IMR-90 (cell line): ENCODE measurements around the gene UNC5B. TPM values are rescaled to one million over a fixed set of nuclear protein-coding genes. Genes with fewer than 3 reads are reported as not detected.

Experiments
- ATAC-seq: fragments of 200-7000 bp; cut with Tn5 transposase; 2 replicates; pipeline ENCODE4 v1.9.1; 2020; ENCODE audit warnings: low read depth, mild to moderate bottlenecking, moderate library complexity
- BruUV-seq: library from RNA; stranded (reverse); fragments of 400-500 nt; replicated peaks from 2 replicates; lab custom pipeline; 2021; lab: Mats Ljungman, UMichigan
- CTCF ChIA-PET: fragments of 300-600 bp; formaldehyde crosslinking; extraction: SDS; loops from one replicate; lab custom pipeline; 2021; ENCODE audit warnings: antibody characterized with exemption; lab: Yijun Ruan, JAX
- POLR2A ChIA-PET: fragments of 300-600 bp; sonication (Branson Sonifier 250); formaldehyde crosslinking; loops from one replicate; lab custom pipeline; 2022; ENCODE audit warnings: antibody characterized with exemption; ENCODE audit not compliant: unreplicated experiment; lab: Charles Lee
- DNase-seq: peaks from one replicate; pipeline ENCODE4 v3.0.0; 2013
- H2AFZ ChIP-seq: replicated peaks from 2 replicates; pipeline ENCODE3; 2013; ENCODE audit warnings: low read length, mild to moderate bottlenecking; ENCODE audit not compliant: poor library complexity
- H2AK5ac ChIP-seq: 2 replicates; pipeline ENCODE4 v1.6.1; 2013; ENCODE audit warnings: low read depth, low read length, inconsistent platforms
- H2AK9ac ChIP-seq: replicated peaks from 2 replicates; pipeline ENCODE3; 2013; ENCODE audit warnings: mild to moderate bottlenecking, low read depth, low read length, moderate library complexity; ENCODE audit not compliant: poor library complexity
- H2BK120ac ChIP-seq: 2 replicates; pipeline ENCODE4 v1.6.1; 2013; ENCODE audit warnings: low read depth, low read length, inconsistent platforms
- H2BK15ac ChIP-seq: 3 replicates; pipeline ENCODE4 v1.6.1; 2013; ENCODE audit warnings: low read depth, low read length, inconsistent platforms
- H2BK20ac ChIP-seq: 2 replicates; pipeline ENCODE4 v1.6.1; 2013; ENCODE audit warnings: low read depth, mild to moderate bottlenecking, inconsistent platforms, low read length, moderate library complexity
- H2BK5ac ChIP-seq: 2 replicates; pipeline ENCODE4 v1.6.1; 2013; ENCODE audit warnings: mild to moderate bottlenecking, low read depth, low read length, inconsistent platforms; ENCODE audit not compliant: poor library complexity, severe bottlenecking
- H3K14ac ChIP-seq: replicated peaks from 2 replicates; pipeline ENCODE4 v1.6.1; 2013; ENCODE audit warnings: low read depth, low read length, inconsistent platforms
- H3K18ac ChIP-seq: 2 replicates; pipeline ENCODE4 v1.6.1; 2013; ENCODE audit warnings: low read depth, low read length, control low read depth
- H3K23ac ChIP-seq: 2 replicates; pipeline ENCODE4 v1.6.1; 2013; ENCODE audit warnings: low read depth, low read length, inconsistent platforms
- H3K27ac ChIP-seq: 2 replicates; pipeline ENCODE4 v1.5.1; 2013; ENCODE audit warnings: mild to moderate bottlenecking, control low read depth, low read length; ENCODE audit not compliant: insufficient read depth
- H3K27me3 ChIP-seq: 2 replicates; pipeline ENCODE4 v1.6.1; 2013; ENCODE audit warnings: low read length; ENCODE audit not compliant: control insufficient read depth, insufficient read depth
- H3K36me3 ChIP-seq: 2 replicates; pipeline ENCODE4 v1.6.1; 2013; ENCODE audit warnings: low read length, mixed read lengths; ENCODE audit not compliant: control insufficient read depth, insufficient read depth
- H3K4ac ChIP-seq: 2 replicates; pipeline ENCODE4 v1.6.1; 2013; ENCODE audit warnings: low read depth, low read length, inconsistent platforms
- H3K4me1 ChIP-seq: 2 replicates; pipeline ENCODE4 v1.6.1; 2013; ENCODE audit warnings: low read length, mixed read lengths; ENCODE audit not compliant: control insufficient read depth, insufficient read depth
- H3K4me2 ChIP-seq: 2 replicates; pipeline ENCODE4 v1.6.1; 2013; ENCODE audit warnings: low read depth, mild to moderate bottlenecking, control low read depth, low read length, moderate library complexity
- H3K4me3 ChIP-seq: 2 replicates; pipeline ENCODE4 v1.5.1; 2013; ENCODE audit warnings: low read depth, mild to moderate bottlenecking, control low read depth, low read length, moderate library complexity; ENCODE audit not compliant: insufficient read depth
- H3K56ac ChIP-seq: 2 replicates; pipeline ENCODE4 v1.6.1; 2013; ENCODE audit warnings: low read length, inconsistent platforms; ENCODE audit not compliant: insufficient read depth; ENCODE audit errors: extremely low read depth
- H3K79me1 ChIP-seq, 2 experiments: 2 replicates each; pipeline ENCODE4 v1.6.1; 2013; ENCODE audit warnings: low read length in 2 of 2, inconsistent platforms in 1 of 2, low read depth in 1 of 2
- H3K9ac ChIP-seq: 2 replicates; pipeline ENCODE4 v1.6.1; 2013; ENCODE audit warnings: low read depth, low read length, control low read depth
- H3K9me1 ChIP-seq: 2 replicates; pipeline ENCODE4 v1.6.1; 2013; ENCODE audit warnings: low read length, inconsistent platforms; ENCODE audit not compliant: insufficient read depth
- H3K9me3 ChIP-seq: 2 replicates; pipeline ENCODE4 v1.6.1; 2013; ENCODE audit warnings: low read length; ENCODE audit not compliant: control insufficient read depth, insufficient read depth
- H4K20me1 ChIP-seq: 2 replicates; pipeline ENCODE4 v1.6.1; 2013; ENCODE audit warnings: low read length, inconsistent platforms; ENCODE audit not compliant: insufficient read depth
- H4K5ac ChIP-seq: 2 replicates; pipeline ENCODE4 v1.6.1; 2013; ENCODE audit warnings: mild to moderate bottlenecking, low read depth, low read length, control low read depth
- H4K8ac ChIP-seq, 2 experiments: 2 replicates each; pipeline ENCODE4 v1.6.1; 2013; ENCODE audit warnings: low read depth in 2 of 2, low read length in 2 of 2, control low read depth in 1 of 2, inconsistent platforms in 1 of 2
- H4K91ac ChIP-seq: 2 replicates; pipeline ENCODE4 v1.6.1; 2013; ENCODE audit warnings: low read depth, low read length, inconsistent platforms; ENCODE audit not compliant: insufficient read depth
- BHLHE40 ChIP-seq: fragments of 150-350 bp; IDR thresholded peaks from 2 replicates; pipeline ENCODE4 v1.6.1; 2016; ENCODE audit warnings: mild to moderate bottlenecking, low read depth, low read length
- CHD1 ChIP-seq: IDR thresholded peaks from 2 replicates; pipeline ENCODE4 v1.6.1; 2012; ENCODE audit warnings: low read depth, low read length, improper control_type of control experiment
- FOS ChIP-seq: fragments of 150-350 bp; IDR thresholded peaks from 2 replicates; pipeline ENCODE4 v1.6.1; 2016; ENCODE audit warnings: low read depth, low read length
- MAZ ChIP-seq: IDR thresholded peaks from 2 replicates; pipeline ENCODE4 v1.6.1; 2012; ENCODE audit warnings: low read depth, mild to moderate bottlenecking, low read length, improper control_type of control experiment, moderate library complexity, borderline replicate concordance
- MXI1 ChIP-seq: IDR thresholded peaks from 2 replicates; pipeline ENCODE4 v1.6.1; 2012; ENCODE audit warnings: low read depth, mild to moderate bottlenecking, low read length, moderate library complexity, borderline replicate concordance
- NFE2L2 ChIP-seq: fragments of 150-350 bp; IDR thresholded peaks from 2 replicates; pipeline ENCODE4 v1.6.1; 2016; ENCODE audit warnings: low read depth, mild to moderate bottlenecking, low read length
- POLR2A ChIP-seq: IDR thresholded peaks from 2 replicates; pipeline ENCODE4 v1.6.1; 2012; ENCODE audit warnings: mild to moderate bottlenecking, low read depth, low read length
- RAD21 ChIP-seq: IDR thresholded peaks from 2 replicates; pipeline ENCODE4 v1.6.1; 2012; ENCODE audit warnings: low read length, improper control_type of control experiment
- RCOR1 ChIP-seq: IDR thresholded peaks from 2 replicates; pipeline ENCODE4 v1.6.1; 2012; ENCODE audit warnings: mild to moderate bottlenecking, low read length, improper control_type of control experiment; ENCODE audit not compliant: insufficient replicate concordance
- SMC3 ChIP-seq: fragments of 150-350 bp; IDR thresholded peaks from 2 replicates; pipeline ENCODE4 v1.6.1; 2016; ENCODE audit warnings: low read depth, mild to moderate bottlenecking, antibody characterized with exemption, low read length, moderate library complexity
- WGBS, 2 experiments: methylation state at CpG; one replicate each; pipeline versions ENCODE4 v1.1.5 to v1.1.7; 2013; ENCODE audit warnings: missing lambda C conversion rate in 2 of 2; ENCODE audit not compliant: insufficient read length in 1 of 2; ENCODE audit errors: extremely low coverage in 2 of 2; 5-methylcytosine and 5-hydroxymethylcytosine counted together
- dilution Hi-C: fragments of 300-500 bp; cut with HindIII; formaldehyde crosslinking; loops from one replicate; pipeline ENCODE4 v1.14.3; 2018; ENCODE audit warnings: low sequenced_read_pairs; ENCODE audit not compliant: unreplicated experiment
- in situ Hi-C: fragments of 300-500 bp; cut with MboI; formaldehyde crosslinking; loops from 3 replicates; pipeline ENCODE4 v1.14.3; 2019; ENCODE audit warnings: low sequenced_read_pairs, inconsistent platforms, mixed read lengths
- intact Hi-C: fragments of 100-400 bp; cut with micrococcal nuclease; formaldehyde crosslinking; loops from 2 replicates; pipeline ENCODE4 v1.10.0; 2022
- polyA plus RNA-seq, 3 experiments: library from polyadenylated mRNA; depleted of rRNA; stranded (reverse); fragments of >200 nt; gene quantifications; 2 replicates each; pipeline ENCODE4 v1.2.3, GENCODE V29; 2012; ENCODE audit warnings: low replicate concordance in 1 of 3
- total RNA-seq: library from RNA; depleted of rRNA; stranded (reverse); fragments of >200 nt; gene quantifications from 2 replicates; pipeline ENCODE4 v1.2.3, GENCODE V29; 2012
- TF ChIP-seq, protein P1 (sequence below): conservative IDR thresholded peaks from 2 replicates; pipeline ENCODE4 v1.5.1; 2012; ENCODE audit warnings: mild to moderate bottlenecking, low read depth, low read length, improper control_type of control experiment
- TF ChIP-seq, protein P2 (sequence below): fragments of 150-350 bp; IDR thresholded peaks from 2 replicates; pipeline ENCODE4 v1.6.1; 2016; ENCODE audit warnings: low read depth, mild to moderate bottlenecking, low read length, moderate library complexity, borderline replicate concordance

The UNC5B gene
- total and polyA plus RNA-seq, 2 of the 4 experiments (the other 2 are of a cell fraction), result 1.6 to 4.2 TPM

DNA sequence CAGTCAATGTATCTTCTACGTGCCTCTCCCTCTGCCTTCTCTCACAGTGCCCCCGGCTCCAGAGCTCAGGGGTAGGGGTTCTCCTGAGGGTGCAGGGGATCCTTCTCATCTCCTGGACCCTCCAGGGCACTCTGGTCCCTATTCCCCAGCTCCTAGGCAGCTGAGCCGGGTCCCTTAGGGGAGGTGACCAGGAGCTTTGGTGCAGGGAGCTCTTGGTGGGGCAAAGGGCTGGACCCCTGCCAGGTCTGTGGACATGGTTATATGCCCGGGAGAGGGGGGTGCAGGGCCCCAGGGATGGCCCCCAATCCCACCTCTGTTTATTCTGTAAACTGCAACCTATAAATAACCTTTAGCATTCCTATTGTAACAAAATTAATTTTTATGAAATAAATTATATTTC is 90.1 kb downstream of the UNC5B start:
- no peak overlapping the region for H4K91ac ChIP-seq
- peaks cover 5% of the 10 kb centered on the region; the same call in 1 of the 2 replicates for H3K36me3 ChIP-seq
- no peak overlapping the region for H2BK20ac ChIP-seq
- peaks cover 2% of the 10 kb centered on the region; the same call in 1 of the 2 replicates for H3K27me3 ChIP-seq
- no peak overlapping the region for H3K27ac ChIP-seq
- H3K4me3 ChIP-seq, result no peak overlapping the region
- no peak overlapping the region for H3K4ac ChIP-seq
- H4K5ac ChIP-seq, result no peak overlapping the region
- H4K8ac ChIP-seq, result no peak overlapping the region
- H3K79me1 ChIP-seq, result no peaks in the 10 kb centered on the region
- H2BK5ac ChIP-seq, result no peak overlapping the region
- no peak overlapping the region for H3K56ac ChIP-seq
- no peak for DNase-seq
- no peak overlapping the region for H2AK5ac ChIP-seq
- no peaks in the 10 kb centered on the region for H3K9me3 ChIP-seq
- H2AFZ ChIP-seq, result no peak overlapping the region
- H3K9ac ChIP-seq, result no peak overlapping the region
- no peak overlapping the region for H2BK120ac ChIP-seq
- intact Hi-C loops, result no loop called here
- H4K20me1 ChIP-seq, result no peaks in the 10 kb centered on the region
- TF ChIP-seq SMC3, result no peak
- no peak for TF ChIP-seq MXI1
- no peak for TF ChIP-seq NFE2L2
- TF ChIP-seq, protein P1, sequence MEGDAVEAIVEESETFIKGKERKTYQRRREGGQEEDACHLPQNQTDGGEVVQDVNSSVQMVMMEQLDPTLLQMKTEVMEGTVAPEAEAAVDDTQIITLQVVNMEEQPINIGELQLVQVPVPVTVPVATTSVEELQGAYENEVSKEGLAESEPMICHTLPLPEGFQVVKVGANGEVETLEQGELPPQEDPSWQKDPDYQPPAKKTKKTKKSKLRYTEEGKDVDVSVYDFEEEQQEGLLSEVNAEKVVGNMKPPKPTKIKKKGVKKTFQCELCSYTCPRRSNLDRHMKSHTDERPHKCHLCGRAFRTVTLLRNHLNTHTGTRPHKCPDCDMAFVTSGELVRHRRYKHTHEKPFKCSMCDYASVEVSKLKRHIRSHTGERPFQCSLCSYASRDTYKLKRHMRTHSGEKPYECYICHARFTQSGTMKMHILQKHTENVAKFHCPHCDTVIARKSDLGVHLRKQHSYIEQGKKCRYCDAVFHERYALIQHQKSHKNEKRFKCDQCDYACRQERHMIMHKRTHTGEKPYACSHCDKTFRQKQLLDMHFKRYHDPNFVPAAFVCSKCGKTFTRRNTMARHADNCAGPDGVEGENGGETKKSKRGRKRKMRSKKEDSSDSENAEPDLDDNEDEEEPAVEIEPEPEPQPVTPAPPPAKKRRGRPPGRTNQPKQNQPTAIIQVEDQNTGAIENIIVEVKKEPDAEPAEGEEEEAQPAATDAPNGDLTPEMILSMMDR, result no peak
- no peak for TF ChIP-seq CHD1
- TF ChIP-seq RCOR1, result no peak
- TF ChIP-seq RAD21, result no peak
- TF ChIP-seq, protein P2, sequence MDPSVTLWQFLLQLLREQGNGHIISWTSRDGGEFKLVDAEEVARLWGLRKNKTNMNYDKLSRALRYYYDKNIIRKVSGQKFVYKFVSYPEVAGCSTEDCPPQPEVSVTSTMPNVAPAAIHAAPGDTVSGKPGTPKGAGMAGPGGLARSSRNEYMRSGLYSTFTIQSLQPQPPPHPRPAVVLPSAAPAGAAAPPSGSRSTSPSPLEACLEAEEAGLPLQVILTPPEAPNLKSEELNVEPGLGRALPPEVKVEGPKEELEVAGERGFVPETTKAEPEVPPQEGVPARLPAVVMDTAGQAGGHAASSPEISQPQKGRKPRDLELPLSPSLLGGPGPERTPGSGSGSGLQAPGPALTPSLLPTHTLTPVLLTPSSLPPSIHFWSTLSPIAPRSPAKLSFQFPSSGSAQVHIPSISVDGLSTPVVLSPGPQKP, result no peak
- TF ChIP-seq FOS, result no peak
- no peak for TF ChIP-seq BHLHE40
- no peak for TF ChIP-seq POLR2A
- no peak for TF ChIP-seq MAZ
- no peaks in the 10 kb centered on the region for H3K4me1 ChIP-seq
- no peak overlapping the region for H3K23ac ChIP-seq
- in situ Hi-C loops, result no loop called here
- dilution Hi-C loops, result no loop called here
- CTCF ChIA-PET, result no interaction called here
- no peak overlapping the region for H2AK9ac ChIP-seq
- no peak overlapping the region for H2BK15ac ChIP-seq
- no peaks in the 10 kb centered on the region for H3K9me1 ChIP-seq
- H3K4me2 ChIP-seq, result no peak overlapping the region
- BruUV-seq, result no TSS peak
- H3K18ac ChIP-seq, result no peak overlapping the region
- POLR2A ChIA-PET, result no interaction called here
- H3K14ac ChIP-seq, result no peak overlapping the region
- ATAC-seq, result no peak
- no CpG with 5 or more reads among the region's 4 CpGs for WGBS, 2 experiments
